Measurements from ENCODE around the gene L3MBTL1. TPM values are rescaled to one million over a fixed set of nuclear protein-coding genes. Genes with fewer than 3 reads are reported as not detected.
"Not testable (repeated sequence)": the region's sequence is repeated elsewhere in the genome, so short reads cannot be mapped to it uniquely, and the experiment has no call there.

Gene L3MBTL1
- total and polyA plus RNA-seq, 4 donors, result 22.1 to 52.8 (median 29.5) TPM

DNA sequence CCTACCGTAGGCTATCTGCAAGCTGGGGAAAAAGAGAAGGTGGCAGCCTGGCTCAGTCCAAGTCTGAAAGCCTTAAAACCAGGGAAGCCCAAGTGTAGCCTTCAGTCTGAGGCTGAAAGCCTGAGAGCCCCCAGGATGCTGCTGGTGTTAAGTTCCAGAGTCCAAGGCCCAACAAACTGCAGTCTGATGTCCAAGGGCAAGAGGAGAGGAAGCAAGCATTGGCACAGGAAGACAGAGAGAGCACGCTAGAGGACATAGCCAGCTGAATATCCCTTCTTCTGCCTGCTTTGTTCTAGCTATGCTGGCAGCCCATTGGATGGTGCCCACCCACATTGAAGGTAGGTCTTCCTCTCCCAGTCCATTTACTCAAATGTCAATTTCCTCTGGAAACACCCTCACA, 12.1 kb upstream of the L3MBTL1 start:
- H3K9me3 ChIP-seq (ENCODE audit: control insufficient read depth, insufficient read depth, low read length), result no peaks in the 10 kb centered on the region
- no peak for DNase-seq (ENCODE audit: low read depth in 4 of 6, low spot score in 6 of 6)
- H3K27me3 ChIP-seq (ENCODE audit: control insufficient read depth, insufficient read depth, low read length), result no peaks in the 10 kb centered on the region
- no peaks in the 10 kb centered on the region for H3K36me3 ChIP-seq (ENCODE audit: control insufficient read depth, insufficient read depth, low read length)
- no peak overlapping the region for H3K4me3 ChIP-seq (ENCODE audit: low read depth, low read length)
- no peak overlapping the region for H3K27ac ChIP-seq (ENCODE audit: low read depth, low read length)
- no peaks in the 10 kb centered on the region for H3K4me1 ChIP-seq (ENCODE audit: control insufficient read depth, insufficient read depth, low read length)
- WGBS (ENCODE audit: insufficient coverage), result 30% methylated on average over 2 of the region's 2 CpGs

GRCh38 chr20:43502021-43502420, 5.5 kb upstream of the L3MBTL1 start:
- H3K36me3 ChIP-seq (ENCODE audit: control insufficient read depth, insufficient read depth, low read length); H3K27ac ChIP-seq (ENCODE audit: low read depth, low read length); H3K4me3 ChIP-seq (ENCODE audit: low read depth, low read length); H3K9me3 ChIP-seq (ENCODE audit: control insufficient read depth, insufficient read depth, low read length); H3K27me3 ChIP-seq (ENCODE audit: control insufficient read depth, insufficient read depth, low read length); DNase-seq (ENCODE audit: low read depth in 4 of 6, low spot score in 6 of 6); H3K4me1 ChIP-seq (ENCODE audit: control insufficient read depth, insufficient read depth, low read length): not testable (repeated sequence)
- WGBS (ENCODE audit: insufficient coverage), result 100% methylated on average over 4 of the region's 8 CpGs

GRCh38 chr20:43506238-43506637, 1.3 kb upstream of the L3MBTL1 start:
- Histone ChIP-seq H3K36me3 (ENCODE audit: control insufficient read depth, insufficient read depth, low read length) (no peaks in the 10 kb centered on the region), H3K9me3 (ENCODE audit: control insufficient read depth, insufficient read depth, low read length) (no peaks in the 10 kb centered on the region), H3K4me1 (ENCODE audit: control insufficient read depth, insufficient read depth, low read length) (peaks cover 12% of the 10 kb centered on the region), H3K4me3 (ENCODE audit: low read depth, low read length) (no peak overlapping the region), H3K27me3 (ENCODE audit: control insufficient read depth, insufficient read depth, low read length) (peaks cover 12% of the 10 kb centered on the region), H3K27ac (ENCODE audit: low read depth, low read length) (no peak overlapping the region)
- peak in 2 of 6 donors; percentile 15 to 37 for DNase-seq (ENCODE audit: low read depth in 4 of 6, low spot score in 6 of 6)
- WGBS (ENCODE audit: insufficient coverage), result 78% methylated on average over 5 of the region's 7 CpGs

GRCh38 chr20:43508106-43508505, 609 bp downstream of the L3MBTL1 start:
- peaks cover 15% of the 10 kb centered on the region for H3K4me1 ChIP-seq (ENCODE audit: control insufficient read depth, insufficient read depth, low read length)
- H3K4me3 ChIP-seq (ENCODE audit: low read depth, low read length), result peak overlapping the region; percentile 43
- peak in 1 of 6 donors; percentile 20 for DNase-seq (ENCODE audit: low read depth in 4 of 6, low spot score in 6 of 6)
- no peak overlapping the region for H3K27ac ChIP-seq (ENCODE audit: low read depth, low read length)
- no peaks in the 10 kb centered on the region for H3K9me3 ChIP-seq (ENCODE audit: control insufficient read depth, insufficient read depth, low read length)
- 8% methylated on average over 10 of the region's 22 CpGs for WGBS (ENCODE audit: insufficient coverage)
- peaks cover 12% of the 10 kb centered on the region for H3K27me3 ChIP-seq (ENCODE audit: control insufficient read depth, insufficient read depth, low read length)
- H3K36me3 ChIP-seq (ENCODE audit: control insufficient read depth, insufficient read depth, low read length), result no peaks in the 10 kb centered on the region

DNA sequence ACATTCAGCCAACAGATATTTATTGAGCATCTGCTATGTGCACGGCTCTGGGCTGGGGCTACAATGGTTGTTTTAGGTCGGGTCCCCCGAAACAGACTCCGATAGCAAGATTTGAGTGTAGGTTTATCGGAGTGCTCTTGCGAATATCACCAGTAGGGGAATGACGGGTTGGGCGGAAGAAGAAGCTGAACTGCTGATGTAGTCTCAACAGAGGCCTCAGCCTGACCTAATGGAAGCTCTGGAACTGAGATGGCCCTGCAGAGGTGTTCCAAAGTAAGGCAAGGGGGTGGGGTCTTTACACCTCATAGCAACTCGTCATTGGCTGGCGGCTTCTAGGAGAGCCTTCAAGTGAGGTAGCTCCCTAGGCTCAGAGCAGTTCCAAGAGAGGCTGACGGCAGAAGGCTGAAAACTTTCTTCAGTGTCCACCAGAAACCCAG, 1.1 kb downstream of the L3MBTL1 start:
- Histone ChIP-seq H3K27me3 (ENCODE audit: control insufficient read depth, insufficient read depth, low read length) (peaks cover 12% of the 10 kb centered on the region), H3K4me3 (ENCODE audit: low read depth, low read length) (peak overlapping the region; percentile 43), H3K9me3 (ENCODE audit: control insufficient read depth, insufficient read depth, low read length) (no peaks in the 10 kb centered on the region), H3K36me3 (ENCODE audit: control insufficient read depth, insufficient read depth, low read length) (no peaks in the 10 kb centered on the region), H3K27ac (ENCODE audit: low read depth, low read length) (no peak overlapping the region), H3K4me1 (ENCODE audit: control insufficient read depth, insufficient read depth, low read length) (peaks cover 20% of the 10 kb centered on the region)
- 58% methylated on average over 11 of the region's 11 CpGs for WGBS (ENCODE audit: insufficient coverage)
- DNase-seq (ENCODE audit: low read depth in 4 of 6, low spot score in 6 of 6), result peak in 2 of 6 donors; percentile 10 to 32

- Histone ChIP-seq H3K9me3 (ENCODE audit: control insufficient read depth, insufficient read depth, low read length) (no peaks in the 10 kb centered on the region), H3K36me3 (ENCODE audit: control insufficient read depth, insufficient read depth, low read length) (peaks cover 14% of the 10 kb centered on the region), H3K4me1 (ENCODE audit: control insufficient read depth, insufficient read depth, low read length) (peaks cover 35% of the 10 kb centered on the region), H3K4me3 (ENCODE audit: low read depth, low read length) (no peak overlapping the region), H3K27me3 (ENCODE audit: control insufficient read depth, insufficient read depth, low read length) (peaks cover 9% of the 10 kb centered on the region), H3K27ac (ENCODE audit: low read depth, low read length) (no peak overlapping the region)
- 91% methylated on average over 1 of the region's 1 CpG for WGBS (ENCODE audit: insufficient coverage)
- DNase-seq (ENCODE audit: low read depth in 4 of 6, low spot score in 6 of 6), result no peak
These were observed 4.4 kb downstream of the L3MBTL1 start for GRCh38 chr20:43511879-43512278.

- no peaks in the 10 kb centered on the region for H3K9me3 ChIP-seq (ENCODE audit: control insufficient read depth, insufficient read depth, low read length)
- H3K27ac ChIP-seq (ENCODE audit: low read depth, low read length), result no peak overlapping the region
- peaks cover 14% of the 10 kb centered on the region for H3K36me3 ChIP-seq (ENCODE audit: control insufficient read depth, insufficient read depth, low read length)
- DNase-seq (ENCODE audit: low read depth in 4 of 6, low spot score in 6 of 6), result no peak
- peaks cover 24% of the 10 kb centered on the region for H3K4me1 ChIP-seq (ENCODE audit: control insufficient read depth, insufficient read depth, low read length)
- WGBS (ENCODE audit: insufficient coverage), result 50% methylated on average over 9 of the region's 10 CpGs
- peak overlapping the region; percentile 63 for H3K4me3 ChIP-seq (ENCODE audit: low read depth, low read length)
- H3K27me3 ChIP-seq (ENCODE audit: control insufficient read depth, insufficient read depth, low read length), result no peaks in the 10 kb centered on the region
These were observed 6.0 kb downstream of the L3MBTL1 start for GRCh38 chr20:43513372-43513930.

GRCh38 chr20:43513931-43514647, 6.6 kb downstream of the L3MBTL1 start:
- Histone ChIP-seq H3K4me3 (ENCODE audit: low read depth, low read length) (peak overlapping the region; percentile 63), H3K27me3 (ENCODE audit: control insufficient read depth, insufficient read depth, low read length) (no peaks in the 10 kb centered on the region), H3K27ac (ENCODE audit: low read depth, low read length) (peak overlapping the region; percentile 86), H3K4me1 (ENCODE audit: control insufficient read depth, insufficient read depth, low read length) (peaks cover 24% of the 10 kb centered on the region), H3K36me3 (ENCODE audit: control insufficient read depth, insufficient read depth, low read length) (peaks cover 14% of the 10 kb centered on the region), H3K9me3 (ENCODE audit: control insufficient read depth, insufficient read depth, low read length) (no peaks in the 10 kb centered on the region)
- DNase-seq (ENCODE audit: low read depth in 4 of 6, low spot score in 6 of 6), result peak; percentile 77 to 99 (median 91)
- WGBS (ENCODE audit: insufficient coverage), result 34% methylated on average over 39 of the region's 39 CpGs

- WGBS (ENCODE audit: insufficient coverage), result 58% methylated on average over 21 of the region's 27 CpGs
These were observed 7.1 kb downstream of the L3MBTL1 start for GRCh38 chr20:43514648-43514999.

DNA sequence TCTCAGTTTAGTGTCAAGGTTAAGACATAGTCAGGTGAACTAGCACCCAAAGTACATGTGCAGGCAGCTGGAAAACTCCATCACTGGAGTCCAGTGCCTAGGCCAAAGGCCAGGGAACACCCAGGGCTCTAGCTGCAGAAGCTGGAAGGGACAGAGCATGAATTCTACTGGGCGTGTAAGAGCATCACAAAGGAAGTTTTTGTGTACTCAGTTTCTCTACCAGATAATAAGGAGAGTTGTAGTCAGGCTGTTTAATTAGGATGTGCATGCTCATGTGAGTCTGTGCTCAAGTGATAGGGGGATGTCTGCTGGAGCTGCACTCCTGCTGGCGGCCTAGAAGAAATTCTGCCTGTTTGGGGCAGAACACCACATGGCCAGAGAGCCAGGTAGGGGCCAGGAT, 8.1 kb downstream of the L3MBTL1 start:
- 92% methylated on average over 1 of the region's 2 CpGs for WGBS (ENCODE audit: insufficient coverage)
- Histone ChIP-seq H3K27me3 (ENCODE audit: control insufficient read depth, insufficient read depth, low read length) (no peaks in the 10 kb centered on the region), H3K36me3 (ENCODE audit: control insufficient read depth, insufficient read depth, low read length) (peaks cover 14% of the 10 kb centered on the region), H3K27ac (ENCODE audit: low read depth, low read length) (no peak overlapping the region), H3K4me1 (ENCODE audit: control insufficient read depth, insufficient read depth, low read length) (peaks cover 24% of the 10 kb centered on the region), H3K9me3 (ENCODE audit: control insufficient read depth, insufficient read depth, low read length) (peaks cover 1% of the 10 kb centered on the region), H3K4me3 (ENCODE audit: low read depth, low read length) (no peak overlapping the region)
- no peak for DNase-seq (ENCODE audit: low read depth in 4 of 6, low spot score in 6 of 6)

More at GRCh38 chr20:43514648-43514999, 7.1 kb downstream of the L3MBTL1 start:
- Histone ChIP-seq H3K27me3 (ENCODE audit: control insufficient read depth, insufficient read depth, low read length) (no peaks in the 10 kb centered on the region), H3K4me3 (ENCODE audit: low read depth, low read length) (peak overlapping the region; percentile 63), H3K27ac (ENCODE audit: low read depth, low read length) (peak overlapping the region; percentile 86), H3K9me3 (ENCODE audit: control insufficient read depth, insufficient read depth, low read length) (no peaks in the 10 kb centered on the region), H3K36me3 (ENCODE audit: control insufficient read depth, insufficient read depth, low read length) (peaks cover 14% of the 10 kb centered on the region), H3K4me1 (ENCODE audit: control insufficient read depth, insufficient read depth, low read length) (peaks cover 24% of the 10 kb centered on the region)
- peak in 2 of 6 donors; percentile 23 to 67 for DNase-seq (ENCODE audit: low read depth in 4 of 6, low spot score in 6 of 6)
